Erythroblast (primary cell): ENCODE results near the gene TNRC6B.

Experiments used
- DNase-seq, 2 experiments: peaks; one replicate each; lab custom pipeline; 2025; lab: John Stamatoyannopoulos, UW
- GATA1 ChIP-seq: IDR thresholded peaks from 2 replicates; pipeline ENCODE4 v1.6.1; 2011; ENCODE audit warnings: low read depth, mild to moderate bottlenecking, control low read depth, low read length, moderate library complexity
- POLR2A ChIP-seq: IDR thresholded peaks from 2 replicates; pipeline ENCODE4 v1.6.1; 2011; ENCODE audit warnings: mild to moderate bottlenecking, low read length

Gene TNRC6B

GRCh38 chr22:40236131-40236665 lies 58.5 kb downstream of the TNRC6B start:
- DNase-seq, result no peak
- TF ChIP-seq POLR2A (no peak), GATA1 (no peak)

- TF ChIP-seq POLR2A, result no peak
- no peak for TF ChIP-seq GATA1
- DNase-seq, result no peak
Measured at GRCh38 chr22:40237241-40237640, 59.5 kb downstream of the TNRC6B start.

DNA sequence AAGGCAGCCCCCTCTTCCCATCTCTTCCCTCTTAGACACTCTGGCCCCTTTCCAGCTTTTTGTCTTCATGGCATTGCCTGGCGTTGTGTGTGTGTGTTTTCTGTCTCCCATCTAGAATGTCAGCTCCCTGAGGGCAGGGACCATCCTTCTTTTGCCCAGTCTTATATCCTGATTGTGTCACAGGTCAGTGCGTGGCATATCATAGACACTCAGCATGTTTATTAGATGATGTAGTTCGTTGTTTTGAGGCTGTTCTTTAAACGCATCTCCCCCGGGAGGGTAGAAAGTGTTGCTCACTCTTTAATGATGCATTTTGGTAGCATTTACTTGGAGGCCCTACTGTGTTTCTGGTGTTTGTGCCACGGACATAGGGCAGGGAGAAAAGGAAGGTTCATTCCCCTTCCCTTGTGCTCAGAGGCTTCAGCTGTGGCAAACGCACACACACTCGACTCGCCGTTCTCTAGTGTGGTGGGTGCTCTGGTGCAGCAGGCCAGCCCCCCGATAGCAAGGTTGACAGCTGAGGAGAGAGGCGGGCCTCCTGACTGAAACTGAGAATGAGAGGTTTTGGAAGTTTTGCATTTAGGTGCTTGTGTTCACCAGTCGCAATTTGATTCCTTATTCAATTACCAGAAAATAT lies 60.2 kb downstream of the TNRC6B start:
- no peak for DNase-seq
- TF ChIP-seq GATA1 (no peak), POLR2A (no peak)

GRCh38 chr22:40238425-40239344 lies 61.0 kb downstream of the TNRC6B start:
- no peak for TF ChIP-seq POLR2A
- TF ChIP-seq GATA1, result no peak
- no peak for DNase-seq

DNA sequence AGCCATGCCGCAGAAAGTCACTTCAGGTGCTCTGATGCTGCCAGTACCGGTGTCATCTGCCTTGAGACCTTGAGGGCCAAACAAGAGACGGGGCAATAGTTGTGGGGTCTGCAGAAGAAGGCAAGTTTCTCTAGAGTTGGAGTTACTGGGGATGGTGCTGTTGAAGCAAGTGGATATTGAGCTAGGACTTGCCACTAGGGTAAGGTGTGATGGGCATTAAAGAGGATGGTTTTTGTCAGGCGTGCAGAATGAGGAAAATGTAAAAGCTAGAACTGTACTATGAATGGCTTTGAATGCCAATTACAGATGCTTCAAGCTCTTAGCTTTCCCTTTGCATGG lies 61.6 kb downstream of the TNRC6B start:
- TF ChIP-seq GATA1 (no peak), POLR2A (no peak)
- no peak for DNase-seq

DNA sequence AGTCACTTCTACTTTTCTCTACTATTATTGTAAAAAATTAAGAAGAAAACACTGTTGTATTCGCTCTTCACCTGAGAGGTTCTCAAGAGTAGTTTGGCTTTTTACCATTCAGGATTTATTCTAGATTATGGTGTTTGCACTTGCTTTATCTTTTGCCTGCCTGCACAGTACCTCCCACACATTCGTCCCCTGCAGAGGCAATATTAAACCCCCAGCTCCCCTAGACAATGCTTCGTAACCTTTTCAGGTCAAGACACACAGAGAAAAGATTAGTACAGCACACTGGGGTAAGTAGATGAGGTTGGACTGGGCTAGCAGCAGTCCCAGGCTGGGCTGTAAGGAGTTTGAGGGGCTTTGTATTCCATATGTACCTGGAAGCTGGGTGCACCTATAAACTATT lies 62.4 kb downstream of the TNRC6B start:
- TF ChIP-seq GATA1 (no peak), POLR2A (no peak)
- DNase-seq, result no peak

DNA sequence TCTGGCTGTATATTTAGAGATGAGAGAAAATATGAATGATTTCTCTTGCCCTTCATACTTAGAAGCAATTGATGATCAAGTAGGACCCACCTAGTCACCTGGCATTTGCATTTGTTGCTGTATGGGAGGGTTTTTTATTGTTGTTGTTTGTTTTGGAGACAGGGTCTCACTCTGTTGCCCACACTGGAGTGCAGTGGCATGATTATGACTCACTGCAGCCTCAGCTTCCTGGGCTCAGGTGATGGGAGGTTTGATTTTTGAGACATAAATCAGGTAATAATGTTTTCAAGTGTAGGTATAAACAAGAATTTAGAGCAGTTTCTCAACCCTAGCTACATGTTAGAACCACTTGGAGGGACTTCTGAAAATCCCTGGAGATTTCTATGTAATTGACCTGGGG lies 63.0 kb downstream of the TNRC6B start:
- TF ChIP-seq GATA1 (no peak), POLR2A (no peak)
- no peak for DNase-seq

GRCh38 chr22:40241200-40241763 lies 63.6 kb downstream of the TNRC6B start:
- no peak for DNase-seq

DNA sequence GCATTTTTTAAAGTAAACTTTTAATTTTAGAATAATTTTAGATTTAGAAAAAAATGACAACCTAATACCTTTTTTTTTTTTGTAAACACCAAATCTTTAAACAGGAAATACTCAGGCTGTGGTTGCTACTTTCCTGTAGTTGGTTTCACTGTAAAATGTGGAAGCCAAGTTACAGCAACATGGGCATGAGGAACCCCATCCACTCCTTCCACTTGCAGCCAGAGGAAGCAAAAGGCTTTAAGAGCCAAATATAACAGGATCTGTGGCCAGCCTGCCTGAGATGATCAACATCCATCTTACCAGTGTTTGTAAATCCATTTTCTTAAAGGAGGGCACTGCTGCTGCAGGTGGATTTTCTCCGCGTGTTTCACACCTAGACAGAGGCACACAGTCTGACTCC lies 66.2 kb downstream of the TNRC6B start:
- DNase-seq, result no peak
- no peak for TF ChIP-seq POLR2A
- no peak for TF ChIP-seq GATA1

More at GRCh38 chr22:40241200-40241763, 63.6 kb downstream of the TNRC6B start:
- TF ChIP-seq GATA1 (no peak), POLR2A (no peak)

DNA sequence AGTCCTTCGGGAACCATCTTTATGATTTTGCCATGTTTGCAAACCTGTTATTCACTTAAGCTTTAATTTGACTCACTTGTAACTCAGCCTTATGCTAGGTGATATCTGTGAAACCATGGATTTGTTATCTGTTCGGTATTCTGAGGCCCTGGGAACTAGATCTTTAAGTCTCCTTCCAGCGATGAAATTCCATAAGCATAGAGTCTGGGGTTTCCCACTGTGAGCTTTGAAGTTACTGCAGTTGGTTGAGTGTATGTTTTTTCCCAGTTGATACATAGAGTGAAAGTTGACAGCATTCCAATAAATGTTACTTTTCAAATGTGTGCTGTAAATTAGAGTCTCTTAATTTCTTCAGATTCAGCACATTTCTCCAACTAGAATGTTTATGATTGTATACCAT lies 66.9 kb downstream of the TNRC6B start:
- TF ChIP-seq GATA1 (no peak), POLR2A (no peak)
- no peak for DNase-seq

DNA sequence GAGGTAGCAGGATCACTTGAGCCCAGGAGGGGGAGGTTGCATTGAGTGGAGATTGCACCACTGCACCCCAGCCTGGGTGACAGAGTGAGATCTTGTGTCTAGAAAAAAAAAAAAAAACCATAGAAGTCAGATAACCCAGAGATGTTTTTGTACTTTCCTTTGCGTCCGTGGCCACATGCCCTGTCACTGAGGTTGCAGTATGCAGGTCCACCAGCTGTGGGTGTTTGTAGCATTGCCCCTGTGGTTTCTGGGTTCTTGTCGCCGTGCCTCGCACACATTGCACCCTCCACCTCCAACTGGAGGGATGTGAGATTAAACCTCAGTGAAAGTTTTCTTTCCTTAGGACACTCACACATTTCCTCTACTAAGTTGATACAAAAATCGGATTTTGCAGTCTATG lies 70.3 kb downstream of the TNRC6B start:
- TF ChIP-seq POLR2A (no peak), GATA1 (no peak)
- DNase-seq, result no peak

- no peak for DNase-seq
- TF ChIP-seq POLR2A (no peak), GATA1 (no peak)
Measured at GRCh38 chr22:40249286-40249685, 71.6 kb downstream of the TNRC6B start.

- TF ChIP-seq POLR2A (no peak), GATA1 (no peak)
- no peak for DNase-seq
Measured at GRCh38 chr22:40250608-40251007, 72.9 kb downstream of the TNRC6B start.

DNA sequence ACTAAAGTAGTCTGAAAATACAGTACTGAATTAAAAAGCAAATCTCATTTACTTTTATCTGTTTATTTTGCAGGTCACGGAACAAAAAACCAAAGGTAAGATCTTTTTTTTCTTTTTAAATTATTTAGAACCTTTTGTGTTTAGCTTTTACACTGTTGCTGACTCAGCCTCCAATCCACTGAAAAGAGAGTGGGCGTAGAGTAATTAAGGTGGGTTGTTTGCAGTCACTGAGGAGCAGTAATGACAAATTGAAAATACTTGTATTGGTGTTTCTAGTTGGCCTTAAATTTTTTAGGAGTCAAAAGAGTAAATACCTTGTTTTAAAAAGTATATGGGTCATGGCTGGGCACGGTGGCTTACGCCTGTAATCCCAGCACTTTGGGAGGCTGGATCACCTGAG lies 73.4 kb downstream of the TNRC6B start:
- no peak for DNase-seq
- TF ChIP-seq POLR2A (no peak), GATA1 (no peak)

- TF ChIP-seq GATA1 (no peak), POLR2A (no peak)
- no peak for DNase-seq
Measured at GRCh38 chr22:40252146-40252545, 74.4 kb downstream of the TNRC6B start.

GRCh38 chr22:40256516-40256915 lies 78.8 kb downstream of the TNRC6B start:
- no peak for DNase-seq
- TF ChIP-seq POLR2A (no peak), GATA1 (no peak)
